ENCODE data around the gene ITFG1.

The ITFG1 gene

GRCh38 chr16:47136099-47136842 is 324.6 kb downstream of the ITFG1 start:
- DNase-seq (ENCODE audit: low read depth, low spot score): peak; percentile 37
- peak overlapping the region; percentile 52 for H3K27ac ChIP-seq

GRCh38 chr16:47134550-47134949 is 326.3 kb downstream of the ITFG1 start:
- H3K27ac ChIP-seq: no peak overlapping the region
- no peak for DNase-seq (ENCODE audit: low read depth, low spot score)

GRCh38 chr16:47132308-47132707 is 328.6 kb downstream of the ITFG1 start:
- DNase-seq (ENCODE audit: low read depth, low spot score): no peak
- no peak overlapping the region for H3K27ac ChIP-seq

GRCh38 chr16:47129755-47130435 is 331.0 kb downstream of the ITFG1 start:
- H3K27ac ChIP-seq: no peak overlapping the region
- DNase-seq (ENCODE audit: low read depth, low spot score): no peak

- no peak for DNase-seq (ENCODE audit: low read depth, low spot score)
- no peak overlapping the region for H3K27ac ChIP-seq
These were observed 333.3 kb downstream of the ITFG1 start for GRCh38 chr16:47127541-47127940.

GRCh38 chr16:47125757-47126156 is 335.1 kb downstream of the ITFG1 start:
- H3K27ac ChIP-seq: no peak overlapping the region
- no peak for DNase-seq (ENCODE audit: low read depth, low spot score)

- no peak for DNase-seq (ENCODE audit: low read depth, low spot score)
- no peak overlapping the region for H3K27ac ChIP-seq
These were observed 347.7 kb downstream of the ITFG1 start for GRCh38 chr16:47113130-47113529.

GRCh38 chr16:47110939-47111338 is 349.9 kb downstream of the ITFG1 start:
- no peak for DNase-seq (ENCODE audit: low read depth, low spot score)

GRCh38 chr16:47109361-47109760 is 351.5 kb downstream of the ITFG1 start:
- H3K27ac ChIP-seq: no peak overlapping the region
- no peak for DNase-seq (ENCODE audit: low read depth, low spot score)

More at GRCh38 chr16:47110939-47111338, 349.9 kb downstream of the ITFG1 start:
- H3K27ac ChIP-seq: no peak overlapping the region
